HG03439 (cell line): ENCODE data around the gene LATS2.

Experiments
- ATAC-seq: cut with Tn5 transposase; IDR thresholded peaks from one replicate; pipeline ENCODE4 v1.9.1; 2021; ENCODE audit warnings: mild to moderate bottlenecking, moderate library complexity; ENCODE audit not compliant: unreplicated experiment

LATS2 gene

GRCh38 chr13:21020176-21020575 lies 41.2 kb downstream of the LATS2 start:
- no peak for ATAC-seq

GRCh38 chr13:21018220-21018619 lies 43.2 kb downstream of the LATS2 start:
- no peak for ATAC-seq

GRCh38 chr13:21016487-21016886 lies 44.9 kb downstream of the LATS2 start:
- ATAC-seq: no peak

- ATAC-seq: no peak
These were observed 46.1 kb downstream of the LATS2 start for GRCh38 chr13:21015284-21015683.

- no peak for ATAC-seq
These were observed 46.8 kb downstream of the LATS2 start for GRCh38 chr13:21014502-21015170.

- ATAC-seq: no peak
These were observed 47.3 kb downstream of the LATS2 start for GRCh38 chr13:21014139-21014501.

GRCh38 chr13:21013682-21014038 lies 47.7 kb downstream of the LATS2 start:
- ATAC-seq: no peak

GRCh38 chr13:21012841-21013681 lies 48.3 kb downstream of the LATS2 start:
- ATAC-seq: no peak

- ATAC-seq: no peak
These were observed 49.2 kb downstream of the LATS2 start for GRCh38 chr13:21012211-21012610.

- ATAC-seq: no peak
These were observed 50.0 kb downstream of the LATS2 start for GRCh38 chr13:21011378-21011777.

- ATAC-seq: no peak
These were observed 50.8 kb downstream of the LATS2 start for GRCh38 chr13:21010621-21011020.

GRCh38 chr13:21009036-21009435 lies 52.4 kb downstream of the LATS2 start:
- no peak for ATAC-seq

GRCh38 chr13:21008026-21008425 lies 53.4 kb downstream of the LATS2 start:
- ATAC-seq: no peak

- ATAC-seq: no peak
These were observed 55.0 kb downstream of the LATS2 start for GRCh38 chr13:21006141-21007005.

- no peak for ATAC-seq
These were observed 56.2 kb downstream of the LATS2 start for GRCh38 chr13:21005193-21005592.

- ATAC-seq: no peak
These were observed 59.9 kb downstream of the LATS2 start for GRCh38 chr13:21001471-21001870.

GRCh38 chr13:21000647-21001046 lies 60.7 kb downstream of the LATS2 start:
- ATAC-seq: no peak

GRCh38 chr13:20998649-20999415 lies 62.6 kb downstream of the LATS2 start:
- ATAC-seq: no peak

- ATAC-seq: no peak
These were observed 63.9 kb downstream of the LATS2 start for GRCh38 chr13:20997301-20998161.
